Measurements from ENCODE around the gene ZNF497. TPM values are rescaled to one million over a fixed set of nuclear protein-coding genes. Genes with fewer than 3 reads are reported as not detected.

The ZNF497 gene
- total and polyA plus RNA-seq, 10 of the 15 experiments (the other 5 are each of a cell fraction or from before 2014, with no cell fraction given): 0.09 to 0.82 (median 0.28) TPM

- BruUV-seq (replicated peaks): no TSS peak
- Histone ChIP-seq H3K27me3 (replicated peaks in 1 of 2; ENCODE audit: control insufficient read depth in 2 of 2, insufficient read depth in 2 of 2, low read length in 1 of 2) (no peaks in the 10 kb centered on the region), H3K4me2 (ENCODE audit: control insufficient read depth, insufficient read depth) (peak overlapping the region; percentile 95), H4K20me1 (ENCODE audit: control insufficient read depth, insufficient read depth) (no peaks in the 10 kb centered on the region), H2AFZ (ENCODE audit: control insufficient read depth, low read depth, low read length) (peak overlapping the region; percentile 84), H3K36me3 (ENCODE audit: control insufficient read depth in 2 of 2, insufficient read depth in 2 of 2, low read length in 1 of 2) (peaks cover 0 to 2% of the 10 kb centered on the region in 2 experiments; a peak in 2 of 4 replicates), H3K79me2 (ENCODE audit: control insufficient read depth, insufficient read depth, low read length) (no peaks in the 10 kb centered on the region), H3K4me3 (peak overlapping the region; percentile 76), H3K9ac (ENCODE audit: control insufficient read depth, insufficient read depth, low read length) (peak overlapping the region; percentile 47), H3K27ac (ENCODE audit: control insufficient read depth, insufficient read depth) (no peak overlapping the region), H3K9me3 (replicated peaks; ENCODE audit: control insufficient read depth, insufficient read depth, low read length) (no peaks in the 10 kb centered on the region), H3K4me1 (ENCODE audit: control insufficient read depth, insufficient read depth, low read length) (peaks cover 10% of the 10 kb centered on the region)
- intact Hi-C loops (cut with micrococcal nuclease; ENCODE audit: unreplicated experiment): no loop called here
- ChIA-PET CTCF (no interaction called here), SMC1A (ENCODE audit: uncharacterized antibody, unreplicated experiment) (no interaction called here), RAD21 (ENCODE audit: unreplicated experiment) (no interaction called here), POLR2A (interaction anchor here (1.6 kb wide), 1 partner anchor 8 kb away, joined by 5 read pairs; the partner anchor contains the start of gene ZNF584)
- DNase-seq (ENCODE audit: low read depth, low spot score): peak; percentile 96
- in situ Hi-C loops (cut with MboI): no loop called here
- FAIRE-seq: peak; percentile 99
- WGBS (ENCODE audit: insufficient coverage, insufficient replicate concordance, low lambda C conversion rate, missing lambda C conversion rate): 9% methylated on average over 75 of the region's 80 CpGs
- peak; percentile 98 for ATAC-seq
- TF ChIP-seq ZNF217 (IDR thresholded peaks at IDR 0.05) (no peak), HDAC2 (IDR thresholded peaks at IDR 0.05) (no peak), NFIC (IDR thresholded peaks at IDR 0.05; ENCODE audit: low read depth, low read length) (no peak), CBX3 (IDR thresholded peaks at IDR 0.05; ENCODE audit: borderline replicate concordance, low read depth) (no peak), E4F1 (IDR thresholded peaks at IDR 0.05; ENCODE audit: borderline replicate concordance, partially characterized antibody) (peak; percentile 97), SKIL (IDR thresholded peaks at IDR 0.05; ENCODE audit: low read depth, poor library complexity, severe bottlenecking) (no peak), FOXK2 (IDR thresholded peaks at IDR 0.05) (no peak), HDGF (IDR thresholded peaks at IDR 0.05) (peak; percentile 96), TARDBP (IDR thresholded peaks at IDR 0.05; ENCODE audit: borderline replicate concordance) (no peak), IRF5 (IDR thresholded peaks at IDR 0.05; ENCODE audit: borderline replicate concordance) (no peak), SREBF1 (IDR thresholded peaks at IDR 0.05; ENCODE audit: low read length) (no peak; the same call in 1 of the 2 replicates), TCF3 (IDR thresholded peaks at IDR 0.05; ENCODE audit: borderline replicate concordance, insufficient read depth, low read depth, low read length) (no peak), MYC (IDR thresholded peaks at IDR 0.05; ENCODE audit: insufficient read depth, insufficient read length, insufficient replicate concordance, low read length, severe bottlenecking) (no peak), BCL11A (IDR thresholded peaks at IDR 0.05; ENCODE audit: low read depth, low read length) (no peak), BHLHE40 (IDR thresholded peaks at IDR 0.05; ENCODE audit: borderline replicate concordance in 1 of 2, low read depth in 2 of 2, low read length in 1 of 2) (peak; percentile 71 to 89; a peak in 3 of 4 replicates), NFYA (IDR thresholded peaks at IDR 0.05; ENCODE audit: borderline replicate concordance, low read depth, low read length) (no peak), SP1 (IDR thresholded peaks at IDR 0.05; ENCODE audit: low read depth, low read length) (peak; percentile 82)
Observed at GRCh38 chr19:58400916-58401839, 38.6 kb upstream of the ZNF497 start.

Data from GM12878 (cell line).